Astrocyte (in vitro differentiated cells and primary cell): ENCODE data around the gene ERC1.

Source experiments
- EZH2 ChIP-seq: IDR thresholded peaks from 2 replicates; pipeline ENCODE4 v1.6.1; 2012; ENCODE audit warnings: mild to moderate bottlenecking, low read length, inconsistent platforms; ENCODE audit not compliant: insufficient read depth
- TF ChIP-seq, protein P1 (sequence below): IDR thresholded peaks from 2 replicates; pipeline ENCODE4 v1.5.1; 2011; ENCODE audit warnings: low read depth, mild to moderate bottlenecking, inconsistent platforms, low read length, moderate library complexity; ENCODE audit not compliant: insufficient read depth

DNA sequence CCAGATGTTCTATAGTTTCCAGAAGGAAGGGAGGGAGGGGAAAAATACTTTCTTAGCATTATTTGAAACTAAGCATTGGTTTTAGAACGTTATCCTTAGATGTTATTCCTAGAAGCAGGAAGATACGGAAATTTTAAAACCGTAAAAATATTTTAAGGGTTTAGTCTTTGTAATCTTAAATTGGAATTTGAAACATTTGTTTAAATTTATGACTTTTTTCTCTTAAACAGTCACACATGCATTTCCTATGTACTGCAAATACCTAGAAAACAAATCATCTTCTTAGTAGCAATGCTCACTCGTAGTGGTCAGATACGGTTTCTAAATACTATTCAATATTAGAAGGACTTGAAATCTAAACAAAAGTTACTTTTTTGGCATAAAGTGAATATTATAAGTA is 282.0 kb downstream of the ERC1 start:
- TF ChIP-seq, protein P1, sequence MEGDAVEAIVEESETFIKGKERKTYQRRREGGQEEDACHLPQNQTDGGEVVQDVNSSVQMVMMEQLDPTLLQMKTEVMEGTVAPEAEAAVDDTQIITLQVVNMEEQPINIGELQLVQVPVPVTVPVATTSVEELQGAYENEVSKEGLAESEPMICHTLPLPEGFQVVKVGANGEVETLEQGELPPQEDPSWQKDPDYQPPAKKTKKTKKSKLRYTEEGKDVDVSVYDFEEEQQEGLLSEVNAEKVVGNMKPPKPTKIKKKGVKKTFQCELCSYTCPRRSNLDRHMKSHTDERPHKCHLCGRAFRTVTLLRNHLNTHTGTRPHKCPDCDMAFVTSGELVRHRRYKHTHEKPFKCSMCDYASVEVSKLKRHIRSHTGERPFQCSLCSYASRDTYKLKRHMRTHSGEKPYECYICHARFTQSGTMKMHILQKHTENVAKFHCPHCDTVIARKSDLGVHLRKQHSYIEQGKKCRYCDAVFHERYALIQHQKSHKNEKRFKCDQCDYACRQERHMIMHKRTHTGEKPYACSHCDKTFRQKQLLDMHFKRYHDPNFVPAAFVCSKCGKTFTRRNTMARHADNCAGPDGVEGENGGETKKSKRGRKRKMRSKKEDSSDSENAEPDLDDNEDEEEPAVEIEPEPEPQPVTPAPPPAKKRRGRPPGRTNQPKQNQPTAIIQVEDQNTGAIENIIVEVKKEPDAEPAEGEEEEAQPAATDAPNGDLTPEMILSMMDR: no peak
- no peak for TF ChIP-seq EZH2
